Middle frontal gyrus (tissue), 1 donor: ENCODE data around the gene TAF4B.
"Not testable (repeated sequence)": the region's sequence is repeated elsewhere in the genome, so short reads cannot be mapped to it uniquely, and the experiment has no call there.

Source experiments
- DNase-seq: peaks from one replicate; pipeline ENCODE4 v3.0.0-alpha.2; 2015; ENCODE audit warnings: low spot score; ENCODE audit errors: extremely low spot score

TAF4B gene

DNA sequence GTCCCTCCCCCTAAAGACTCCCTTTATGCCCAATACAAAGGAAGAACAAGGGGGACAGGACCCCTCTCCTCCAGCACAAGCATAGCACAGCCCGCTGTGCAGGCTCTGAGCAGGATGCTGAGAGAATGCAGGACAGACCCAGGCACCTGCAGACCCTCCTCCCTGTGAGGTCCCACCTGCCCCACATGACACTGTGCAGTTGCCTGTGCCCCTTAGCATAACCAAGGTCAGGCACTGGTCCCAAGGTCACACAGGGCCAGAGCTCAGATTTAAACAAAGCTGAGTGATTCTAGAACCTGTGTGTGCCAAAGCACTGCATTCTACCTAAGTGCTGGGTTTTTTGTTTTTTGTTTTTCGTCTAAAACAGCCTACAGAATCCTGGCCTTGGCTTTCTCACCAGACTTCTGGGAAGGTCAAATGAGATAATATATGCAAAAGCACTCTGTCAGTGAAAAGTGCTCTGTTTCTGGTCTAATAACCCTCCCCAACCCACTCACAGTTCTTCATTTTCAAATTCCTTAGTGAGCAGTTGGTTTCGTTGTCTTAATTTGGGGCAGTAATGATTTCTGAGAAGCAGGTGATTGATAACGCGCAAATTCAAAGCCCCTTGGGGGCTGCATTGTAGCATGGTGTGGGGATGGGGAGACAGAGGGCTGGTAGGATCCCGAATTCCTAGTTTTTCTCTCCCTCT is 196.4 kb downstream of the TAF4B start:
- no peak for DNase-seq

DNA sequence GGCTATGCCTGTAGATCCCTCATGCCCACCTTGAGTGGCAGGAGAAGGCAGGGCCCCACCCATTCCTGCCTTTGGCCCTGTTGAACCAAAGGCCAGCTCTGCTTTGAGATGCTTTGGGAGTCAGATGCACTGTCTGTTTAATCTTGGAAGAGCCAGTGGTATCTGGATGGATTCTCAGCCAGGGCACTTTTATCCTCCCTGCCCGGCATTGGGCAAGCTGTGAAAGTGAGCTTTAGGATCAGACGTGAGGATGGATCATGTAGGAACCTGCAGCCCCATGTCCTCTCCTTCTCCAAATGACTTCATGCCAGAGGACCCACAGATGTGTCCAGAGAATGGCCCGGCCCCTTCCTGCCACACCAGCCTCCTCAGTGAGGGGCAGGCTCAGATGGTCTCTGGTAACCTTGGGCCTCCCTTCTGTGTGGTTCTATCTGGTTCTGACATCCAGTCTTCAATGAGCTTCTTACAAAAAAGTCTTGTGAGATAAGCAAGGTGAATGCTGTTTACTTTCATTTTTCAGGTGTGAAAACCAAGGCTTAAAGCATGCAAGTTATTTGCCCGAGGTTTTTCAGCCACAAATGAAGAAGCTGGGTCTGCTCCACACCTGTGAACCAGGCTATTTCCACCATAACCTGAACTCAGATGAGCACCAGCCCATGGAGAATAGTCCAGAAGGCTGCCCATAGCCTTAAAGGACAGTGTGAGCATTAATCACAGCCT is 198.3 kb downstream of the TAF4B start:
- DNase-seq: no peak

- no peak for DNase-seq
These were observed 198.9 kb downstream of the TAF4B start for GRCh38 chr18:26425148-26425531.

DNA sequence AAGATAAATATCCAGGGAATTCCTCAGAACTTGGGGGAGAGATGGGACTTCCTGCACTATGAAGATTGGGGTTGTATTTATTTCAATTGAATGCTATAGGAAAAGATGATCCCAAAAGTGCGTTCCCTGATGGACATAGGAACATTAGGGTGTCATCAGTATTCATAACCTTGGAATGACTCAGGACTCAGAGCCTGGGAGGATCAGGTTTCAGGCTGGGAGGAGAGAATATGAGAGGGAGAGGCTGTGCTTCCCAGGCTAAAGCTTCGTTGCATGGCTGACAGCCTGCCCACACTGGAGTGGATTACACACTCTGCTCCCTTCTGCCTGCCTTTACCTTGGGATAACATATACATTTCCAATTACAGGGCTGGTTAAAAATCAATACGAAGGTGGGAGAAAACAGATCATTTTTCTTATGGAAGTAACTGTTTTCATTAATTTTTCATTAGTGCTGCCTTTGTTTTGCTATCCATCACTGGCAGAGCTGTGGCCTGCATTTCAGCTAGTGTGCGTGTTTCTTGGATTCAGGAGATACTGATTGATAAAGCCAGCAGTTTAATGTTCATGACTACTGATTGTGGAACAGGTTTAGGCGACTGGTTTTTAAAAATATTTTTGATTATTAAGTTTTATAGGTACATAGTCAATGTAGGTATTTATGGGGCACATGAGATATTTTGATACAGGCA is 203.4 kb downstream of the TAF4B start:
- no peak for DNase-seq

DNA sequence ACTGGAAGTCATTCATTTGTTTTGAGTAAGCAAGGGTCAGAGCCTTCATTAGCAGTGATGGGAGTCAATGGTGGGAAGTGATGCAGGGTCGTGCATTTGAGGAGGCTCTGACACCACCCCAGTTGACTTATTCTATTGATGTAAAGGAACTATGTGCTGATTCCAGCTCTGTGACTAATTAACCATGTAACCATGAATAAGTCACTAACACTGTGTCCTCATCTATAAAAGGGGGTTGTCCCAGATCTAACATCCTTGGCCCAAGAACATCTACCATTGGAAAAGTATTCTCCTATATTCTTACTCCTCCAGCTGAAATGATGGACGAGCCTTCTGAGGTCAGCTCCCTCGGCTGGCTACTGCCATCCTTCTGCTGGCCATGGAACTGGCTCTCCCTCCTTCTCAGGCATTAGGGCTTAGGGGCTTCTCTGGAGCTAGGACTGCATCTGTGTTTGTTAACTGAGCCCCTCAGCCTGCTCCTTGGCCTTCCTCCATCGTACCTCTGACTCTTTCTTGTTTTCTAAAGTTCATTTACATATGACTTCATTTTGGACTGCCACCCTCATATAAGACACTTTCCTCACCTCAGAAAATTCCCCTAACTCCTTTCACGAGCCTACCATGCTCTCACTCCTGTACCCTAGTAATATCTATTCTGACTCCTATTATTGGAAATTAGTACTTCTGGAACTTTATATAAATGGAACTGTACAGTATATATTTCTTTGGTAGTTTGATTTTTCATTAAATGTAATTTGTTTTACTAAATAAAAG is 206.6 kb downstream of the TAF4B start:
- no peak for DNase-seq

DNA sequence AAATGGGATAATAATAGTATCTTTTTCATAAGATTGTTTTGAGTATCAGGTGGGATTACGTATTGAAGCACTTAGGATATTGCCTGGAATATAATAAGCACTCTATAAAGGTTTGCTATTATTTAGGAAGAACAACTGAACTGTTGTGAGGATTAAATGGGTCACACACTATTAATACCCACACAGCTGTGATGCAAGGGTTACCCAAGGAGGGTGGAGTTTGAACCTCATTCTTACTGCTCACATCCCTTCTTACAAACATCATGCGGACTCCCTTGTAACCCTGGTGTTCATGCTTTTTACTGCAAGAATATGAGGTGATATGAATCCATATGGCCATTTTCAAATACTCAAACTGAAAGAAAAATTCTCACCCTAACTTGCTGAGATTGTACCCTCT is 208.6 kb downstream of the TAF4B start:
- no peak for DNase-seq

- DNase-seq: no peak
These were observed 209.3 kb downstream of the TAF4B start for GRCh38 chr18:26435415-26436095.

GRCh38 chr18:26436176-26437051 is 210.2 kb downstream of the TAF4B start:
- no peak for DNase-seq

GRCh38 chr18:26437634-26438033 is 211.4 kb downstream of the TAF4B start:
- not testable (repeated sequence) for DNase-seq

DNA sequence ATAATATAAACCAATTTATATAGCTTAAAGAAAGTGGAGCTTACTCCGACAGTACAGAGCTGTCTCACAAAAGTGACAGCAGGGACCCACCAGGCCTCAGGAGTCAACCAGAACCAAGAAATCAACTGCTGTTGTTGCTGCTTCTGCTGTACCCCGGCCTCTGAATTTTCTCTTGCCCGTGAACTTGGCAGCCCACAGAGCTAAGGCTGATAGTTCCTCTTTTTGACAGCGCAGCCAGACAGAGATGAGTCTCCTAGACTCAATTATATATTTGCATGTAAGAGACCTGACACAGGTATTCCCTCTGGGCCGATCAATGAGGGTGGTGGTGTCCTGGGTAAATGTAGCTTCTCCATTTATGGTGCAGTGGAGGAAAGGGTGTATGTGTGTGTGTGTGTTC is 212.7 kb downstream of the TAF4B start:
- DNase-seq: no peak

GRCh38 chr18:26439537-26439936 is 213.3 kb downstream of the TAF4B start:
- DNase-seq: no peak

- no peak for DNase-seq
These were observed 214.4 kb downstream of the TAF4B start for GRCh38 chr18:26440644-26441043.
